Uterus (tissue), 4 donors: ENCODE data around the gene ATP13A2. TPM values are rescaled to one million over a fixed set of nuclear protein-coding genes. Genes with fewer than 3 reads are reported as not detected.
"Not testable (repeated sequence)": the region's sequence is repeated elsewhere in the genome, so short reads cannot be mapped to it uniquely, and the experiment has no call there.

Source experiments
- DNase-seq, 2 donors: peaks; one replicate each; pipeline ENCODE4 v3.0.0-alpha.2; 2019 to 2020
- H3K27ac ChIP-seq, 2 donors: fragments of 200-600 bp; sonication (generic); 1 replicate in 1 of 2; 2 replicates in 1 of 2; pipeline ENCODE4 v1.5.1; 2016 to 2018
- H3K27me3 ChIP-seq, 2 donors: fragments of 200-600 bp; sonication (generic); one replicate each; pipeline ENCODE4 v1.5.1; 2018 to 2019; ENCODE audit warnings: control low read depth in 1 of 2
- H3K36me3 ChIP-seq, 2 donors: fragments of 200-600 bp; sonication (generic); one replicate each; pipeline ENCODE4 v1.5.1; 2019; ENCODE audit warnings: control low read depth in 1 of 2
- H3K4me1 ChIP-seq, 2 donors: fragments of 200-600 bp; sonication (generic); one replicate each; pipeline ENCODE4 v1.5.1; 2018 to 2019; ENCODE audit warnings: control low read depth in 1 of 2
- H3K4me3 ChIP-seq, 2 donors: fragments of 200-600 bp; sonication (generic); 1 replicate in 1 of 2; 2 replicates in 1 of 2; pipeline ENCODE4 v1.5.1; 2018 to 2019; ENCODE audit warnings: mild to moderate bottlenecking in 1 of 2
- H3K9me3 ChIP-seq, 2 donors: fragments of 200-600 bp; sonication (generic); one replicate each; pipeline ENCODE4 v1.5.1; 2019; ENCODE audit warnings: control low read depth in 1 of 2
- POLR2A ChIP-seq, 2 donors: fragments of 450-650 bp; IDR thresholded peaks; one replicate each; pipeline ENCODE4 v1.6.1; 2016; ENCODE audit warnings: antibody characterized with exemption in 2 of 2, mild to moderate bottlenecking in 1 of 2, moderate library complexity in 1 of 2
- intact Hi-C: fragments of 100-400 bp; cut with DNase I; formaldehyde crosslinking; loops from one replicate; pipeline ENCODE4 v1.15.1; 2023; ENCODE audit warnings: low total_unique reads
- total RNA-seq, 4 donors: library from RNA; depleted of rRNA in 3 of 4; stranded (reverse); fragments of >200 nt in 3 of 4; gene quantifications; one replicate each; pipeline versions ENCODE4 v1.1.0 to v1.2.4, GENCODE V29; 2014 to 2023
- TF ChIP-seq, protein P1 (sequence below), 4 experiments: fragments of 200-600 bp in 2 of 4; fragments of 450-650 bp in 2 of 4; sonication (generic) in 2 of 4; IDR thresholded peaks; one replicate each; pipeline ENCODE4 v1.5.1; 2016 to 2019; ENCODE audit warnings: antibody characterized with exemption in 4 of 4, mild to moderate bottlenecking in 2 of 4, moderate library complexity in 1 of 4
- donor health status: DM: yes; HTN: yes; CAD: no.

Gene ATP13A2
- total RNA-seq, 4 donors from 2014 or later = 8.5 to 31.4 (median 19.7) TPM

DNA sequence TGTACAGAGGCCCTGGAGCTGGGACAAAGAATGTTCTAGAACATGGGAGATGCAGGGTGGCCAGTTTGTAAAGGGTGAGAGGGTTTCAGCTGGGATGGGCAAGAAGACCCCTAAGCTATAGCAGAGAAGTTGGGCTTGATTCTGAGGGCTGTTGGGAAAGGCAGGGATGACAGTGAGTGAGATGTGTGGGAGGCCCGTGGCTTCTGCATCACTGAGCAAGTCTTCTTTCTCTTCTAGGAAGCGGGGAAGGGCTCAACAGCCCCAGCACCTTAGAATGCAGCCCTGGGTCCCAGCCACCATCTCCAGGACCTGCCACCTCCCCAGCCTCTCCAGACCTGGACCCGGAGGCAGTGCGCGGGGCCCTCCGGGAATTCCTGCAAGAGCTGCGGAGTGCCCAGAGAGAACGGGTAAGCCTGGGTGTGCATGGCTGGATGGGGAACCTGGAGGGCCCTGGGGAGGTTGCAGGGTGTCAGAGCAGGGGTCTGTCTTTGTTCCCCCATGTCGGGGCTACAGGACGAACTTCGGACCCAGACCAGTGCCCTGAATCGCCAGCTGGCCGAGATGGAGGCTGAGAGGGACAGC, 46.2 kb downstream of the ATP13A2 start:
- Histone ChIP-seq H3K36me3 (no peaks in the 10 kb centered on the region), H3K4me3 (no peak overlapping the region), H3K9me3 (no peaks in the 10 kb centered on the region), H3K27ac (no peak overlapping the region), H3K4me1 (peaks cover 0 to 8% of the 10 kb centered on the region in 2 donors), H3K27me3 (no peaks in the 10 kb centered on the region)
- TF ChIP-seq, protein P1, sequence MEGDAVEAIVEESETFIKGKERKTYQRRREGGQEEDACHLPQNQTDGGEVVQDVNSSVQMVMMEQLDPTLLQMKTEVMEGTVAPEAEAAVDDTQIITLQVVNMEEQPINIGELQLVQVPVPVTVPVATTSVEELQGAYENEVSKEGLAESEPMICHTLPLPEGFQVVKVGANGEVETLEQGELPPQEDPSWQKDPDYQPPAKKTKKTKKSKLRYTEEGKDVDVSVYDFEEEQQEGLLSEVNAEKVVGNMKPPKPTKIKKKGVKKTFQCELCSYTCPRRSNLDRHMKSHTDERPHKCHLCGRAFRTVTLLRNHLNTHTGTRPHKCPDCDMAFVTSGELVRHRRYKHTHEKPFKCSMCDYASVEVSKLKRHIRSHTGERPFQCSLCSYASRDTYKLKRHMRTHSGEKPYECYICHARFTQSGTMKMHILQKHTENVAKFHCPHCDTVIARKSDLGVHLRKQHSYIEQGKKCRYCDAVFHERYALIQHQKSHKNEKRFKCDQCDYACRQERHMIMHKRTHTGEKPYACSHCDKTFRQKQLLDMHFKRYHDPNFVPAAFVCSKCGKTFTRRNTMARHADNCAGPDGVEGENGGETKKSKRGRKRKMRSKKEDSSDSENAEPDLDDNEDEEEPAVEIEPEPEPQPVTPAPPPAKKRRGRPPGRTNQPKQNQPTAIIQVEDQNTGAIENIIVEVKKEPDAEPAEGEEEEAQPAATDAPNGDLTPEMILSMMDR (IDR thresholded peaks at IDR 0.05) = no peak
- TF ChIP-seq POLR2A (IDR thresholded peaks at IDR 0.05) = no peak
- intact Hi-C loops = no loop called here
- DNase-seq = no peak

DNA sequence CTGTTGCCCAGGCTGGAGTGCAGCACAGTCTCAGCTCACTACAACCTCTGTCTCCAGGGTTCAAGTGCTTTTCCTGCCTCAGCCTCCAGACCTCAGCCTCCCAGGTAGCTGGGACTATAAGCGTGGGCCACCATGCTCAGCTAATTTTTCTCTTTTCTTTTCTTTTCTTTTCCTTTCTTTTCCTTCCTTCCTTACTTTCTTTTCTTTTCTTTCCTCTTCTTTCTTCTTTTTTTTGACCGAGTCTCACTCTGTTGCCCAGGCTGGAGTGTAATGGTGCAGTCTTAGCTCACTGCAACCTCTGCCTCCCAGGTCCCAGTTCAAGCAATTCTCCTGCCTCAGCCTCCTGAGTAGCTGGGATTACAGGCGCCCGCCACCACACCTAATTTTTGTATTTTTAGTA, 47.6 kb downstream of the ATP13A2 start:
- H3K27ac ChIP-seq, H3K36me3 ChIP-seq, H3K27me3 ChIP-seq, H3K4me3 ChIP-seq, DNase-seq, H3K9me3 ChIP-seq, H3K4me1 ChIP-seq: not testable (repeated sequence)
- intact Hi-C loops = loop anchor here (5.0 kb wide), 1 partner anchor 83 kb away; no protein-coding TSS in a partner anchor

DNA sequence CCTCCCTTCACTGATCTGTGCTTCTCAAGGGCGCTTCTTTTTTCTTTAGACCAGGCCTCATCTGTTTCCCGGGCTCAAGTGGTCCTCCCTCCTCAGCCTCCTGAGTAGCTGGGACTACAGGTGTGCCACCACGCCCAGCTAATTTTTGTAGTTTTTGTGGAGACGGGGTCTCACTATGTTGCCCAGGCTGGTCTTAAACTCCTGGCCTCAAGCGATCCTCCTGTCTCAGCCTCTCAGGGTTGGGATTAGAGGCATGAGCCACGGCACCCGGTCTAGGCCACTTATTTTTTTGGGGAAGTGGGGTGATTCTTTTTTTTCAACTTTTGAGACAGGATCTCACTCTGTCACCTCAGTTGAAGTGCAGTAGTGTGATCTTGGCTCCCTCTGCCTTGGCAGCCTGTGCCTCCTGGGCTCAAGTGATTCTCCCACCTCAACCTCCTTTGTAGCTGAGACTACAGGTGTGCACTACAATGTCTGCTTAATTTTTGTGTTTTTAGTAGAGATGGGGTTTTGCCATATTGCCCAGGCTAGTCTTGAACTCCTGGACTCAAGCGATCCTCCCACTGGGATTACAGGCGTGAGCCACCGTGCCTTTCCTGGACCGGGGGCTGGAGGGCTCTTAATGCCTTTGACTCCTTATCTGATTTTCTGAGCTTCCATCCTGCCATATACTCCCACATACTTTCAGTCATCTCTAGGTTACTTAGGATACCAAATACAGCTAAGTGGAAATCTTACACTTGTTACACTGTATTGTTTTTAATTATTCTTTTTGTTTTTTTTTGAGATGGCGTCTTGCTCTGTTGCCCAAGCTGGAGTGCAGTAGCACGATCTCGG, 50.2 kb downstream of the ATP13A2 start:
- Histone ChIP-seq H3K36me3 (no peaks in the 10 kb centered on the region), H3K9me3 (no peaks in the 10 kb centered on the region), H3K27ac (peak overlapping the region; percentile 44 to 73), H3K27me3 (no peaks in the 10 kb centered on the region), H3K4me3 (peak overlapping the region; percentile 4 to 35), H3K4me1 (no peaks in the 10 kb centered on the region)
- intact Hi-C loops = loop anchor here (5.0 kb wide), 1 partner anchor 86 kb away; no protein-coding TSS in a partner anchor
- TF ChIP-seq, protein P1 (IDR thresholded peaks at IDR 0.05) = no peak
- TF ChIP-seq POLR2A (IDR thresholded peaks at IDR 0.05) = no peak
- DNase-seq = no peak

DNA sequence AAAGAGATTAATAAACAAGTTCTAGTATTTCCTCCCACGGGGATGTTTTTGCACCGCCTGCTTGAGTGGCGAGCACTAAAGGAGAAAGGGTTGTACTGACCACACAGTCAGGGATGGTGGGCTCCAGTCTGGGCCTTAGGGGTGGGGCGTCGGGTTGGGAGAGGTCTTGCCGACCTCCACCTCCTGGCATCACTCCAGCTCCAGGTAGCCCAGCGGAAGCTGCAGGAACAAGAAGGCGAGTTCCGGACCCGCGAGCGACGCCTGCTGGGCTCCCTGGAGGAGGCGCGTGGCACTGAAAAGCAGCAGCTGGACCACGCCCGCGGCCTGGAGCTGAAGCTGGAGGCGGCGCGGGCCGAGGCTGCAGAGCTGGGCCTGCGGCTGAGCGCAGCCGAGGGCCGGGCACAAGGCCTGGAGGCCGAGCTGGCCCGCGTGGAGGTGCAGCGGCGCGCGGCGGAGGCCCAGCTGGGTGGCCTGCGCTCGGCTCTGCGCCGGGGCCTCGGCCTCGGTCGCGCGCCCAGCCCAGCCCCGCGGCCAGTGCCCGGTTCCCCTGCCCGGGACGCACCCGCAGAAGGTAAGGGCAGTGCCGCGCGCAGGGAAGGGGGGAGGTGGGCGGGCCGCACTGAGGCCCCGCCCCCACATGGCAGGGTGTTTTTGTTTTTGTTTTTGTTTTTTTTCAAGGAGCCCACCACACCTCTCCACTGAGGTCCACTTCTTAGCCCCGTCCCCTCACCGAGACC, 51.0 kb downstream of the ATP13A2 start:
- H3K4me3 ChIP-seq = peak overlapping the region; percentile 4 to 35
- TF ChIP-seq, protein P1 (IDR thresholded peaks at IDR 0.05) = peak; percentile 53 to 83 (median 72)
- peak in 1 of 2 donors; percentile 34 for TF ChIP-seq POLR2A (IDR thresholded peaks at IDR 0.05)
- H3K4me1 ChIP-seq = no peaks in the 10 kb centered on the region
- H3K9me3 ChIP-seq = no peaks in the 10 kb centered on the region
- peak overlapping the region; percentile 44 to 73 for H3K27ac ChIP-seq
- intact Hi-C loops = loop anchor here (5.0 kb wide), 1 partner anchor 87 kb away; no protein-coding TSS in a partner anchor
- DNase-seq = peak; percentile 85 to 86
- no peaks in the 10 kb centered on the region for H3K27me3 ChIP-seq
- H3K36me3 ChIP-seq = no peaks in the 10 kb centered on the region

DNA sequence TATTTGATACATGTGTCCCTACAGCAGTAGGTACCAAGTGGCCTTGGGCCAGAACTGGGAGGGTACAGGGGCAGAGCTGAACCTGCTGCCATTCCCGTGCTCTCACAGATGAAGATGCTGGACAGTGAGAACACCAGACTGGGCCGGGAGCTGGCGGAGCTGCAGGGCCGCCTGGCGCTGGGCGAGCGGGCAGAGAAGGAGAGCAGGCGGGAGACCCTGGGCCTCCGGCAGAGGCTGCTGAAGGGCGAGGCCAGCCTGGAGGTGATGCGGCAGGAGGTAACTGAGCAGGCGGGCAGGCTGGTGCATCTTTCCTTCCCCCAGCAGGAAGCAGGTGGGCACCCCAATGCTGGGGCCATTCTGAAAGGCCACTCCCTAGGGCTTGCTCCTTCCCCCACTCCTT, 53.3 kb downstream of the ATP13A2 start:
- no peak for DNase-seq
- H3K9me3 ChIP-seq = no peaks in the 10 kb centered on the region
- no peaks in the 10 kb centered on the region for H3K4me1 ChIP-seq
- H3K27me3 ChIP-seq = no peaks in the 10 kb centered on the region
- H3K27ac ChIP-seq = no peak overlapping the region
- intact Hi-C loops = no loop called here
- no peak overlapping the region for H3K4me3 ChIP-seq
- TF ChIP-seq POLR2A (IDR thresholded peaks at IDR 0.05) = no peak
- TF ChIP-seq, protein P1 (IDR thresholded peaks at IDR 0.05) = no peak
- H3K36me3 ChIP-seq = no peaks in the 10 kb centered on the region
